Measurements from ENCODE around the gene NPHP4. TPM values are rescaled to one million over a fixed set of nuclear protein-coding genes. Genes with fewer than 3 reads are reported as not detected.

The NPHP4 gene
- total RNA-seq, 4 donors from 2014 or later = 9.2 to 35.5 (median 18.3) TPM

DNA sequence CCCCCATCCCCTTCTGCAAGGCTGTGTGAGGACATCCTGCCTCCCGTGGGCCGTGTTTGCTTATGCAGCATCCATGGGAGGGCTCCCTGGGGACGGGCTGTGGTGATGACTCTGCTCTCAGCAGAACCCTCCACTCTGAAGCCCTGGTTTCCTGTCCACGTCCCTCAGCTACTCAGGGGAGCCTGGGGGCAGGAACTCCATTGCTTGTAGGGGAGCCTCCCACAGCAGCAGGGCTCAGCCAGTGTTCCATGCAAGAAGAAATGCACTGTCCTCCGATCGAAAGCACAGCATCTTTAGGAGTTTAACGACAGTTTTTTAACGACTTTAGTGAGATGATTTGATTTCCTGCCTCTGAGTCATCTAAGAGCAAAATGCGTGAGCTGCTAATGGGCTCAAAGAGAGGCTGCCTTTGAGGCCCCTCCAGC, 45.1 kb upstream of the NPHP4 start:
- Histone ChIP-seq H3K4me3 (no peak overlapping the region), H3K4me1 (no peaks in the 10 kb centered on the region), H3K9me3 (no peaks in the 10 kb centered on the region), H3K36me3 (no peaks in the 10 kb centered on the region), H3K27ac (no peak overlapping the region), H3K27me3 (no peaks in the 10 kb centered on the region)
- peak in 1 of 3 donors; percentile 31 for DNase-seq
- TF ChIP-seq, protein P1, sequence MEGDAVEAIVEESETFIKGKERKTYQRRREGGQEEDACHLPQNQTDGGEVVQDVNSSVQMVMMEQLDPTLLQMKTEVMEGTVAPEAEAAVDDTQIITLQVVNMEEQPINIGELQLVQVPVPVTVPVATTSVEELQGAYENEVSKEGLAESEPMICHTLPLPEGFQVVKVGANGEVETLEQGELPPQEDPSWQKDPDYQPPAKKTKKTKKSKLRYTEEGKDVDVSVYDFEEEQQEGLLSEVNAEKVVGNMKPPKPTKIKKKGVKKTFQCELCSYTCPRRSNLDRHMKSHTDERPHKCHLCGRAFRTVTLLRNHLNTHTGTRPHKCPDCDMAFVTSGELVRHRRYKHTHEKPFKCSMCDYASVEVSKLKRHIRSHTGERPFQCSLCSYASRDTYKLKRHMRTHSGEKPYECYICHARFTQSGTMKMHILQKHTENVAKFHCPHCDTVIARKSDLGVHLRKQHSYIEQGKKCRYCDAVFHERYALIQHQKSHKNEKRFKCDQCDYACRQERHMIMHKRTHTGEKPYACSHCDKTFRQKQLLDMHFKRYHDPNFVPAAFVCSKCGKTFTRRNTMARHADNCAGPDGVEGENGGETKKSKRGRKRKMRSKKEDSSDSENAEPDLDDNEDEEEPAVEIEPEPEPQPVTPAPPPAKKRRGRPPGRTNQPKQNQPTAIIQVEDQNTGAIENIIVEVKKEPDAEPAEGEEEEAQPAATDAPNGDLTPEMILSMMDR (IDR thresholded peaks at IDR 0.05) = no peak
- no peak for TF ChIP-seq POLR2A (IDR thresholded peaks at IDR 0.05)

DNA sequence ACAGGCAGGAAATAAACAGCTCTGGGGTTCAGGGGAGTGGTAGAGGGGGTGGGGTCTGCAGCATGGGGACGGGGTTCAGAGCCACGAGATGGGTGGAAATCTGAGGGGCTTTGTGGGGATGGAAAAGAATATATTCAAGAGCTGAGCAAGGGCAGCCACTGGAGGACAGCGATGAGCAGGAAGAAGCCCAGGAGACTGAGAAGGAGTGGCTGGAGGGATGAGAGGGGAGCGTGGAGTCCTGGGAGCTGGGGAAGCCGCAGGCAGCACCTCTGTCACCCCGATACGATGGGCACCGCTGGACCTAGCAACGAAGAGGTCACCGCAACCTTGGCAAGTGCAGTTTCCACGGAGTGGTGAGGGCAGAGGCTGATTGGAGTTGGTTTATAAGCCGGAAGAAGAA, 43.5 kb upstream of the NPHP4 start:
- no peak for TF ChIP-seq POLR2A (IDR thresholded peaks at IDR 0.05)
- TF ChIP-seq, protein P1 (IDR thresholded peaks at IDR 0.05) = no peak
- no peaks in the 10 kb centered on the region for H3K27me3 ChIP-seq
- no peaks in the 10 kb centered on the region for H3K4me1 ChIP-seq
- no peak overlapping the region for H3K27ac ChIP-seq
- no peak for DNase-seq
- H3K4me3 ChIP-seq = no peak overlapping the region
- H3K9me3 ChIP-seq = no peaks in the 10 kb centered on the region
- no peaks in the 10 kb centered on the region for H3K36me3 ChIP-seq

DNA sequence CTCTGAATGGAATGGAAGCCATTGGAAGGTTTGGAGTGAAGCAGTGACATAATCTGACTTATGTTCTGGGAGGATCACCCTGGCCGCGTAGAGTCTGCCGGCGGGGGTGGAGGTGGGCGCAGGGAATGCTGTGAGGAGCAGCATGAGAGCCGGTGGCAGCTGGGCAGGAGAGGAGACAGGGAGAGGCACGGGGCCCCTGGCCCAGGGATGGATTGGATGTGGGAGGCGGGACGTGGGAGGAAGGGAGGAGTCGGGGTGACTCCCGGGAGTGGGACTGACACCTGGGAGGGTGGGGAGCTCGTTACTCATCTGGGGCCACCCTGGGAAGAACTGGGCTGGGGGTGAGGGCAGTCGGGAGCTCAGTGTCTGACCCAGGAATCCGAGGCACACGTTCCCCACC, 43.1 kb upstream of the NPHP4 start:
- Histone ChIP-seq H3K36me3 (no peaks in the 10 kb centered on the region), H3K27ac (no peak overlapping the region)
- DNase-seq = no peak

GRCh38 chr1:6034750-6035096, 42.5 kb upstream of the NPHP4 start:
- Histone ChIP-seq H3K27me3 (no peaks in the 10 kb centered on the region), H3K9me3 (no peaks in the 10 kb centered on the region), H3K4me3 (no peak overlapping the region), H3K27ac (no peak overlapping the region), H3K36me3 (no peaks in the 10 kb centered on the region), H3K4me1 (no peaks in the 10 kb centered on the region)
- no peak for TF ChIP-seq POLR2A (IDR thresholded peaks at IDR 0.05)
- TF ChIP-seq, protein P1 (IDR thresholded peaks at IDR 0.05) = no peak
- DNase-seq = no peak

More for the DNA sequence above, 43.1 kb upstream of the NPHP4 start:
- Histone ChIP-seq H3K4me3 (no peak overlapping the region), H3K4me1 (no peaks in the 10 kb centered on the region), H3K9me3 (no peaks in the 10 kb centered on the region), H3K27me3 (no peaks in the 10 kb centered on the region)
- TF ChIP-seq POLR2A (IDR thresholded peaks at IDR 0.05) = no peak
- TF ChIP-seq, protein P1 (IDR thresholded peaks at IDR 0.05) = no peak

DNA sequence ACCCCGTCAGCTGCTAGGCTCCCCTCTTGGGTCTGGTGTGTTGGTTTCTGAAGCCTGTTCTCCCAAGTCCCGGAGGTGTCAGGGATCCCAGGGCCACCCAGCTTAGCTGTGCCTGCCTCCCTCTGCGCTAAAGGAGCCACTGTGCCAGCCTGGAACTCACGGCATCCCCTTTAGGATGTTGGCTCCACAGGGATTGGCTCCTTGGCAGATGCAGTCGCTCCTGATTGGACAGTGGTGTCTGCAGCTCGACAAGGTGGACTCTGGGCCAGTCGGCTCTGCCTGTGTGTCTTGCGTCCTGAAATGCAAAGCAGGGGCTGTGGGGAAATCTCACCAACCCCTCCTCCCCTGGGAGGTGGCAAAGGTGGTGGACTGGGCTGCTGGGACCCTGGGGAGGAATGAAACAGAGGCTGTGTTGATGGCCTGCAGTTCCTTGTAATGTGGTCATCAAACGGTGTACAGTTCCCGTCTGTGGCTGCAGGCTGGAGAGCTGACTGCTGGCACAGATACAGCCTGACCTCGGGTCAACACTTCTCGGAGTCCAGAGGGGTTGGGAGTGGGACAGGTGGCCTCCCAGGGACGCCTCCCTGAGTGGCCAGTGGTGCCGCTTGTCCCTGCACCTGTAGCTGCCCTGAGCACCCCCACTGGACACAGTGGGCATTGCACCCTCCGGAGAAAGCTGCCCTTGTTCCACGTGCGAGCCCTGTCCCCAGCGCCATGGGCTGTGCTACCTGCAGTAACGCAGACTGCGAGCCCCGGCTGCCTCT, 41.9 kb upstream of the NPHP4 start:
- Histone ChIP-seq H3K27me3 (no peaks in the 10 kb centered on the region), H3K27ac (no peak overlapping the region), H3K4me1 (no peaks in the 10 kb centered on the region), H3K9me3 (no peaks in the 10 kb centered on the region), H3K4me3 (no peak overlapping the region), H3K36me3 (no peaks in the 10 kb centered on the region)
- peak in 2 of 3 donors; percentile 72 to 75 for DNase-seq
- TF ChIP-seq, protein P1 (IDR thresholded peaks at IDR 0.05) = peak in 5 of 6 experiments; percentile 21 to 62 (median 55)
- no peak for TF ChIP-seq POLR2A (IDR thresholded peaks at IDR 0.05)
